Activated CD4-positive, alpha-beta memory T cell treated with anti-CD3 and anti-CD28 coated beads, Interleukin-2, amount 10 ng/mL, durations not matched to agents 7 days and 5 days (primary cell): ENCODE data around the gene TRPV4. TPM values are rescaled to one million over a fixed set of nuclear protein-coding genes. Genes with fewer than 3 reads are reported as not detected.

Experiments
- CTCF ChIA-PET: fragments of 350-600 bp; sonication (Branson Sonifier 250); formaldehyde crosslinking; loops from one replicate; lab custom pipeline; 2021; ENCODE audit warnings: antibody characterized with exemption, inconsistent platforms; lab: Charles Lee
- POLR2A ChIA-PET: fragments of 350-600 bp; sonication (Branson Sonifier 250); formaldehyde crosslinking; loops from one replicate; lab custom pipeline; 2021; ENCODE audit warnings: antibody characterized with exemption; lab: Charles Lee
- DNase-seq: peaks from one replicate; pipeline ENCODE4 v3.0.0-alpha.2; 2020
- H3K27ac Mint-ChIP-seq: one replicate; pipeline ENCODE4 v1.8.0; 2021; ENCODE audit warnings: mild to moderate bottlenecking, mixed read lengths
- H3K27me3 Mint-ChIP-seq: one replicate; pipeline ENCODE4 v1.8.0; 2021; ENCODE audit warnings: mixed read lengths
- H3K36me3 Mint-ChIP-seq: one replicate; pipeline ENCODE4 v1.8.0; 2021; ENCODE audit warnings: low read depth, mixed read lengths
- H3K4me1 Mint-ChIP-seq: one replicate; pipeline ENCODE4 v1.8.0; 2021; ENCODE audit warnings: mixed read lengths
- H3K4me3 Mint-ChIP-seq: one replicate; pipeline ENCODE4 v1.8.0; 2021; ENCODE audit warnings: mild to moderate bottlenecking, mixed read lengths
- H3K9me3 Mint-ChIP-seq: one replicate; pipeline ENCODE4 v1.8.0; 2021; ENCODE audit warnings: mixed read lengths
- total RNA-seq, 2 experiments: library from RNA; stranded (reverse); gene quantifications; one replicate each; pipeline ENCODE4 v1.2.3, GENCODE V29; 2021

The TRPV4 gene
- total RNA-seq, 2 experiments from 2014 or later: not detected

DNA sequence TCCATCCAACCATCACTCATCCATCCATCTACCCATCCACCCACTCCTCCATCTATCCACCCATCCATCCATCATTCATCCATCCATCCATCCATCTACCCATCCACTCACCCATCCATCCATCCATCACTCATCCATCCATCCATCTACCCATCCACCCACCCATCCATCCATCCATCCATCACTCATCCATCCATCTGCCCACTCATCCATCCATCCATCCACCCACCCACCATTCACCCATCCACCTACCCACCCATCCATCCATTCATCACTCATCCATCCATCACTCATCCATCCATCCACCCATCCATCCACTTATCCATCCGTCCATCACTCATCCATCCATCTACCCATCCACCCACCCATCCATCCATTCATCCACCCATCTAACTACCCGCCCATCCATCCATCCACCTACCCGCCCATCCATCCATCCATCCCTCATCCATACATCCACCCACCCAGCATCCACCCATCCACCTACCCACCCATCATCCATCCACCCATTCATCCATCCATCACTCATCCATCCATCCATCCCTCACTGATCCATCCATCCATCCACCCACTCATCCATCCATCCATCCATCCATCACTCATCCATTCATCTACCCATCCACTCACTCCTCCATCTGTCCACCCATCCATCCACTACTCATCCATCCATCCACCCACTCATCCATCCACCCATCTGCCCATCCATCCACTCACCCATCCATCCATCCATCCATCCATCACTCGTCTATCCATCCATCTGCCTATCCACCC lies 24.1 kb downstream of the TRPV4 start:
- Mint-ChIP-seq H3K4me1 (no peaks in the 10 kb centered on the region), H3K36me3 (no peaks in the 10 kb centered on the region), H3K27ac (no peak overlapping the region), H3K27me3 (no peaks in the 10 kb centered on the region), H3K9me3 (no peaks in the 10 kb centered on the region), H3K4me3 (no peak overlapping the region)
- CTCF ChIA-PET: interaction anchor here (1.1 to 6.1 kb wide), 2 partner anchors 35 to 36 kb away, joined by 3 to 84 read pairs; no protein-coding TSS in a partner anchor
- POLR2A ChIA-PET: no interaction called here
- no peak for DNase-seq

GRCh38 chr12:109807954-109808643 lies 25.1 kb downstream of the TRPV4 start:
- POLR2A ChIA-PET: no interaction called here
- H3K27ac Mint-ChIP-seq: no peak overlapping the region

GRCh38 chr12:109804820-109805761 lies 28.1 kb downstream of the TRPV4 start:
- H3K9me3 Mint-ChIP-seq: no peaks in the 10 kb centered on the region
- H3K4me3 Mint-ChIP-seq: no peak overlapping the region
- no peaks in the 10 kb centered on the region for H3K27me3 Mint-ChIP-seq
- no peak overlapping the region for H3K27ac Mint-ChIP-seq
- H3K4me1 Mint-ChIP-seq: no peaks in the 10 kb centered on the region
- peak; percentile 70 for DNase-seq
- ChIA-PET POLR2A (no interaction called here), CTCF (interaction anchor here (0.7 to 6.1 kb wide), 12 partner anchors 11 to 252 kb away, joined by 3 to 84 read pairs (median 3); no protein-coding TSS in a partner anchor)
- no peaks in the 10 kb centered on the region for H3K36me3 Mint-ChIP-seq

More at GRCh38 chr12:109807954-109808643, 25.1 kb downstream of the TRPV4 start:
- DNase-seq: no peak
- H3K4me1 Mint-ChIP-seq: no peaks in the 10 kb centered on the region
- H3K27me3 Mint-ChIP-seq: no peaks in the 10 kb centered on the region
- no peaks in the 10 kb centered on the region for H3K9me3 Mint-ChIP-seq
- CTCF ChIA-PET: interaction anchor here (1.1 to 6.1 kb wide), 3 partner anchors 26 to 45 kb away, joined by 3 to 84 read pairs (median 4); no protein-coding TSS in a partner anchor
- H3K4me3 Mint-ChIP-seq: no peak overlapping the region
- no peaks in the 10 kb centered on the region for H3K36me3 Mint-ChIP-seq

GRCh38 chr12:109803678-109804077 lies 29.5 kb downstream of the TRPV4 start:
- no peak overlapping the region for H3K27ac Mint-ChIP-seq
- no peak overlapping the region for H3K4me3 Mint-ChIP-seq
- DNase-seq: no peak
- CTCF ChIA-PET: interaction anchor here (1.1 to 6.1 kb wide), 4 partner anchors 12 to 251 kb away, joined by 3 to 84 read pairs (median 9); no protein-coding TSS in a partner anchor
- no peaks in the 10 kb centered on the region for H3K4me1 Mint-ChIP-seq
- no peaks in the 10 kb centered on the region for H3K36me3 Mint-ChIP-seq
- POLR2A ChIA-PET: no interaction called here
- no peaks in the 10 kb centered on the region for H3K9me3 Mint-ChIP-seq
- no peaks in the 10 kb centered on the region for H3K27me3 Mint-ChIP-seq

- DNase-seq: no peak
- Mint-ChIP-seq H3K4me3 (no peak overlapping the region), H3K27me3 (no peaks in the 10 kb centered on the region), H3K9me3 (no peaks in the 10 kb centered on the region), H3K4me1 (no peaks in the 10 kb centered on the region), H3K36me3 (no peaks in the 10 kb centered on the region), H3K27ac (no peak overlapping the region)
- POLR2A ChIA-PET: no interaction called here
- CTCF ChIA-PET: interaction anchor here (6.1 kb wide), 1 partner anchor 42 kb away, joined by 84 read pairs; no protein-coding TSS in a partner anchor
These were observed 30.4 kb downstream of the TRPV4 start for GRCh38 chr12:109802828-109803227.

GRCh38 chr12:109800536-109800935 lies 32.7 kb downstream of the TRPV4 start:
- Mint-ChIP-seq H3K4me1 (no peaks in the 10 kb centered on the region), H3K9me3 (no peaks in the 10 kb centered on the region), H3K27ac (no peak overlapping the region), H3K27me3 (peaks cover 2% of the 10 kb centered on the region), H3K36me3 (no peaks in the 10 kb centered on the region), H3K4me3 (no peak overlapping the region)
- CTCF ChIA-PET: no interaction called here
- POLR2A ChIA-PET: no interaction called here
- DNase-seq: no peak

- ChIA-PET POLR2A (no interaction called here), CTCF (no interaction called here)
- Mint-ChIP-seq H3K4me3 (no peak overlapping the region), H3K36me3 (no peaks in the 10 kb centered on the region), H3K4me1 (no peaks in the 10 kb centered on the region), H3K27me3 (peaks cover 2% of the 10 kb centered on the region), H3K9me3 (no peaks in the 10 kb centered on the region), H3K27ac (no peak overlapping the region)
- DNase-seq: no peak
These were observed 34.5 kb downstream of the TRPV4 start for GRCh38 chr12:109798691-109799090.

DNA sequence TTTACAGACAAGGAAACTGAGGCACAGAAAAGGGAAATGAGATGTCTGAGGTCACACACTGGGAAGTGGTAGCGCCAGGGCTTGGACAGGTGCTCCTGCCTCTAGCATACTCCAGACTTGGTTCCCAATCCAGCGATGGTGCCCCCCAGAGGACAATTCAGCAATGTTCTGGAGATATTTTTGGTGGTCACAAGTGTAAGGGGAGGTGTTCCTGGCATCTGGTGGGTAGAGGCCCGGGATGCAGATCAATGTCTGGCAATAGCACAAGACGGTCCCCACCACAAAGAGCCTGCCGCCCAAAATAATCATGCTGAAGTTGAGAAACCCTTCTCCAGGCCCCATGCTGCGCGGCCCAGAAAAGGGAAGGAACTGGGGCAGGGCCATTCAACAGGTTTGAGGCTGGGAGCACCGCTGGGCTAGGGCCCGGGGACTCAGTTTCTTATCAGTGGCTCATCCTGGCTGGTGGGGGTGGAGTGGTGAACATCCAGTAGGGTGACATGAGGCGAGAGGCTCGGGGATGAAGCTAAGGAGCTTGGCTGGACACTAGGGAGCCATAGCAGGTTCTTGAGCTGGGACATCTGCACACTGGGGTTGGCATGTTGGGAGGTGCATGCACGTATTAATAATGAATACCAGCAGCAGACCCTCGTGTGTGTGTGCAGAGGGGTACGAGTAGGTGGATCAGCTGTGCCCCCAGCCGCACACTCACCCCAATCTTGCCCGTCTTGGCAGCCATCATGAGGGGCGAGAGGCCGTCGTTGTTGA lies 35.1 kb downstream of the TRPV4 start:
- Mint-ChIP-seq H3K9me3 (no peaks in the 10 kb centered on the region), H3K27me3 (peaks cover 2% of the 10 kb centered on the region), H3K36me3 (no peaks in the 10 kb centered on the region), H3K4me1 (no peaks in the 10 kb centered on the region), H3K27ac (no peak overlapping the region), H3K4me3 (no peak overlapping the region)
- ChIA-PET CTCF (no interaction called here), POLR2A (no interaction called here)
- no peak for DNase-seq

DNA sequence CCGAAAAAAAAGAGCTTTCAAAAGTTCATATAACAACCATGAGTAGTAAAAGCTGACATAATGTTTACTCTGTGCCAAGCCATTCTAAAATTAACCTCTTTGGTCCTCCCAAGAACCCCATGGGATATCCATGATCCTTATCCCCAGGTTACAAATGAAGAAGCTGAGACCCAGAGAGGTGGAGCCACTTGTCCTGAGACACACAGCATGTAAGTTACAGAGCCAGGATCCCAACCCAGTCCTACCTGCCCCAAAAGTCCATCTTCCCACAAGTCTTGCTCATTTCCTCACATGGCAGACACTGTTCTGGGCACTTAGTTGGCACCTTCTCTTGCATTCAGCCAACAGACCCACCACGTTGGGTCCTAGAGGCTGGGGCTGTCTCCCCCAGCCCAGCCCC lies 37.1 kb downstream of the TRPV4 start:
- POLR2A ChIA-PET: no interaction called here
- CTCF ChIA-PET: interaction anchor here (1.6 kb wide), 1 partner anchor 10 kb away, joined by 4 read pairs; no protein-coding TSS in a partner anchor
- Mint-ChIP-seq H3K4me3 (no peak overlapping the region), H3K27ac (no peak overlapping the region), H3K4me1 (no peaks in the 10 kb centered on the region), H3K36me3 (no peaks in the 10 kb centered on the region), H3K27me3 (peaks cover 6% of the 10 kb centered on the region), H3K9me3 (no peaks in the 10 kb centered on the region)
- DNase-seq: no peak

- peaks cover 6% of the 10 kb centered on the region for H3K27me3 Mint-ChIP-seq
These were observed 38.2 kb downstream of the TRPV4 start for GRCh38 chr12:109795023-109795422.

GRCh38 chr12:109793826-109794501 lies 39.2 kb downstream of the TRPV4 start:
- H3K27ac Mint-ChIP-seq: no peak overlapping the region
- CTCF ChIA-PET: no interaction called here
- POLR2A ChIA-PET: no interaction called here
- no peaks in the 10 kb centered on the region for H3K36me3 Mint-ChIP-seq
- peaks cover 6% of the 10 kb centered on the region for H3K27me3 Mint-ChIP-seq
- no peaks in the 10 kb centered on the region for H3K9me3 Mint-ChIP-seq
- H3K4me1 Mint-ChIP-seq: no peaks in the 10 kb centered on the region
- no peak for DNase-seq
- no peak overlapping the region for H3K4me3 Mint-ChIP-seq

More at GRCh38 chr12:109795023-109795422, 38.2 kb downstream of the TRPV4 start:
- ChIA-PET CTCF (interaction anchor here (1.6 kb wide), 1 partner anchor 11 kb away, joined by 4 read pairs; no protein-coding TSS in a partner anchor), POLR2A (no interaction called here)
- Mint-ChIP-seq H3K27ac (no peak overlapping the region), H3K9me3 (no peaks in the 10 kb centered on the region), H3K4me3 (no peak overlapping the region), H3K36me3 (no peaks in the 10 kb centered on the region), H3K4me1 (no peaks in the 10 kb centered on the region)
- no peak for DNase-seq
